ENCODE measurements around the gene ME3.
A peak's percentile ranks its signal among the peaks of the same experiment; 100 is the strongest.
"Not testable (repeated sequence)": the region's sequence is repeated elsewhere in the genome, so short reads cannot be mapped to it uniquely, and the experiment has no call there.

The ME3 gene

GRCh38 chr11:86458294-86459001 lies 214.0 kb downstream of the ME3 start:
- DNase-seq: no peak

GRCh38 chr11:86456075-86456939 lies 216.1 kb downstream of the ME3 start:
- peak; percentile 82 to 90 (median 88) for DNase-seq

- no peak for DNase-seq
These were observed 219.0 kb downstream of the ME3 start for GRCh38 chr11:86453290-86454030.

GRCh38 chr11:86449993-86450629 lies 222.3 kb downstream of the ME3 start:
- no peak for DNase-seq

- DNase-seq: no peak
These were observed 224.5 kb downstream of the ME3 start for GRCh38 chr11:86447763-86448480.

GRCh38 chr11:86446924-86447285 lies 225.5 kb downstream of the ME3 start:
- no peak for DNase-seq

GRCh38 chr11:86446163-86446923 lies 226.1 kb downstream of the ME3 start:
- DNase-seq: no peak

GRCh38 chr11:86444981-86445380 lies 227.4 kb downstream of the ME3 start:
- no peak for DNase-seq

GRCh38 chr11:86443415-86443814 lies 229.0 kb downstream of the ME3 start:
- no peak for DNase-seq

- no peak for DNase-seq
These were observed 229.6 kb downstream of the ME3 start for GRCh38 chr11:86442827-86443226.

GRCh38 chr11:86442420-86442819 lies 230.0 kb downstream of the ME3 start:
- DNase-seq: no peak

- no peak for DNase-seq
These were observed 231.6 kb downstream of the ME3 start for GRCh38 chr11:86440843-86441242.

GRCh38 chr11:86440305-86440716 lies 232.1 kb downstream of the ME3 start:
- DNase-seq: no peak

- DNase-seq: peak in 2 of 4 experiments; percentile 45 to 50
These were observed 233.7 kb downstream of the ME3 start for GRCh38 chr11:86438685-86439084.

- no peak for DNase-seq
These were observed 236.7 kb downstream of the ME3 start for GRCh38 chr11:86435711-86436110.

GRCh38 chr11:86433361-86434095 lies 238.9 kb downstream of the ME3 start:
- DNase-seq: not testable (repeated sequence)

- no peak for DNase-seq
These were observed 241.2 kb downstream of the ME3 start for GRCh38 chr11:86431258-86431657.

- DNase-seq: no peak
These were observed 245.0 kb downstream of the ME3 start for GRCh38 chr11:86427441-86427840.

- not testable (repeated sequence) for DNase-seq
These were observed 248.9 kb downstream of the ME3 start for GRCh38 chr11:86423488-86423887.

GRCh38 chr11:86422371-86422770 lies 250.0 kb downstream of the ME3 start:
- DNase-seq: no peak
